ENCODE results near the gene CALHM3. TPM values are rescaled to one million over a fixed set of nuclear protein-coding genes. Genes with fewer than 3 reads are reported as not detected.

Gene CALHM3
- total RNA-seq, 1 donor from 2014 or later = not detected

GRCh38 chr10:103470761-103471653 lies 8.0 kb downstream of the CALHM3 start:
- no peak overlapping the region for H3K4me3 ChIP-seq
- DNase-seq (ENCODE audit: extremely low spot score in 2 of 2) = no peak
- H3K36me3 ChIP-seq = no peaks in the 10 kb centered on the region
- no peaks in the 10 kb centered on the region for H3K9me3 ChIP-seq
- TF ChIP-seq POLR2A (IDR thresholded peaks at IDR 0.05) = no peak
- peak in 1 of 2 donors; percentile 34 for TF ChIP-seq POLR2AphosphoS5 (IDR thresholded peaks at IDR 0.05; ENCODE audit: insufficient read depth in 1 of 2, low read depth in 1 of 2)
- intact Hi-C loops (cut with DNase I) = no loop called here
- H3K27me3 ChIP-seq = no peaks in the 10 kb centered on the region
- H3K27ac ChIP-seq = peak overlapping the region; percentile 64
- peaks cover 19% of the 10 kb centered on the region for H3K4me1 ChIP-seq

DNA sequence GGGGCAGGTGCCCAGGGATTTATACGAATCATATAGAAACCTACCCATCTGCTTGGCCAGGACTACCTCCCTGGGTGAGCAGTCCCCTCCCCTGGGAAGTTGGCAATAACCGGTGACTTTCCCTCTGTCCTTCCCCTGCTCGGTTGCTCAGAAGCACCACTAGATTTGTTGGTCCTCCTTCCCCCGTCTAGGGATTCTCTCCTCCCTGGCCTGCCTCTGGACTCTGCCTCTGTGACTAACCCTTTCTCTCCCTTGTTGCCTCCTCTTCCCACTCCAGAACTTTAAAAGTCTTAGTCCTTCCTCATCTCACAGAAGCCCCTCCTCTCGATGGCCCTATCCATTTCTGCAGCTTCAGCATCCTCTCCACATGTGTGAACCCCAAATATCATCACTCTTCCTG lies 9.8 kb downstream of the CALHM3 start:
- intact Hi-C loops (cut with DNase I) = no loop called here
- TF ChIP-seq CTCF (IDR thresholded peaks at IDR 0.05) = no peak
- TF ChIP-seq POLR2A (IDR thresholded peaks at IDR 0.05) = no peak
- no peak for TF ChIP-seq POLR2AphosphoS5 (IDR thresholded peaks at IDR 0.05; ENCODE audit: insufficient read depth in 1 of 2, low read depth in 1 of 2)

DNA sequence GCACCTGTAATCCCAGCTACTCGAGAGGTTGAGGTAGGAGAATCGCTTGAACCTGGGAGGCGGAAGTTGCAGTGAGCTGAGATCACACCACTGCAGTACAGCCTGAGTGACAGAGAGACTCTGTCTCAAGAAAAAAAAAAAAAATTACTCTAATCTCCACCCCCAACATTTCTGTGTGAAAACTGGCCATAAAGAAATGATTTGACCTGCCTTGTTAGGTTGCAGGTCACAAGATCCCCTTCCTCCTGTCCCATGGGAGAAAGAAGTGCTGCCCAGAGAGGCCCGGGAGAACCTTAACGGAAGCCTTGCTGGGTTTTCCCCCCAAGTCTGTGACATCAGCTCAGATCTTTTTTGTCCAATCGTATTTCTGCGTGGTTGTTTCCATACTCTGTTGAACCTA lies 11.6 kb downstream of the CALHM3 start:
- H3K4me3 ChIP-seq = no peak overlapping the region
- DNase-seq (ENCODE audit: extremely low spot score in 2 of 2) = no peak
- no peaks in the 10 kb centered on the region for H3K27me3 ChIP-seq
- TF ChIP-seq CTCF (IDR thresholded peaks at IDR 0.05) (no peak), POLR2AphosphoS5 (IDR thresholded peaks at IDR 0.05; ENCODE audit: insufficient read depth in 1 of 2, low read depth in 1 of 2) (no peak), POLR2A (IDR thresholded peaks at IDR 0.05) (no peak)
- H3K9me3 ChIP-seq = no peaks in the 10 kb centered on the region
- no peak overlapping the region for H3K27ac ChIP-seq
- intact Hi-C loops (cut with DNase I) = no loop called here
- no peaks in the 10 kb centered on the region for H3K36me3 ChIP-seq
- peaks cover 19% of the 10 kb centered on the region for H3K4me1 ChIP-seq

More for the DNA sequence above, 9.8 kb downstream of the CALHM3 start:
- Histone ChIP-seq H3K27ac (no peak overlapping the region), H3K4me1 (peaks cover 19% of the 10 kb centered on the region), H3K36me3 (no peaks in the 10 kb centered on the region), H3K27me3 (no peaks in the 10 kb centered on the region), H3K4me3 (no peak overlapping the region), H3K9me3 (no peaks in the 10 kb centered on the region)
- DNase-seq (ENCODE audit: extremely low spot score in 2 of 2) = no peak

GRCh38 chr10:103466734-103467133 lies 12.3 kb downstream of the CALHM3 start:
- H3K9me3 ChIP-seq = no peaks in the 10 kb centered on the region

More at GRCh38 chr10:103466734-103467133, 12.3 kb downstream of the CALHM3 start:
- H3K4me3 ChIP-seq = no peak overlapping the region
- no peaks in the 10 kb centered on the region for H3K27me3 ChIP-seq
- H3K36me3 ChIP-seq = no peaks in the 10 kb centered on the region
- DNase-seq (ENCODE audit: extremely low spot score in 2 of 2) = no peak
- H3K4me1 ChIP-seq = peaks cover 13% of the 10 kb centered on the region
- TF ChIP-seq CTCF (IDR thresholded peaks at IDR 0.05) (no peak), POLR2A (IDR thresholded peaks at IDR 0.05) (no peak), POLR2AphosphoS5 (IDR thresholded peaks at IDR 0.05; ENCODE audit: insufficient read depth in 1 of 2, low read depth in 1 of 2) (no peak)
- intact Hi-C loops (cut with DNase I) = no loop called here
- no peak overlapping the region for H3K27ac ChIP-seq
